NT2/D1 (cell line): ENCODE data around the gene STPG4.

Experiments
- SUZ12 ChIP-seq: IDR thresholded peaks from 2 replicates; pipeline ENCODE4 v1.6.1; 2011; ENCODE audit not compliant: insufficient read length, insufficient read depth; ENCODE audit errors: extremely low read depth
- ZNF274 ChIP-seq: IDR thresholded peaks from 2 replicates; pipeline ENCODE4 v1.6.1; 2011; ENCODE audit warnings: mild to moderate bottlenecking, low read depth, low read length

- TF ChIP-seq ZNF274 (no peak), SUZ12 (no peak)
Observed at GRCh38 chr2:47056374-47056773, 98.7 kb downstream of the STPG4 start.
